OCI-LY7 (cell line): ENCODE measurements around the gene TFF2. TPM values are rescaled to one million over a fixed set of nuclear protein-coding genes. Genes with fewer than 3 reads are reported as not detected.

ENCODE experiments used
- BruUV-seq: library from RNA; stranded (reverse); fragments of 400-500 nt; replicated peaks from 2 replicates; lab custom pipeline; 2021; lab: Mats Ljungman, UMichigan
- CTCF ChIA-PET: fragments of 300-600 bp; sonication (Branson Sonifier 250); formaldehyde crosslinking; loops from one replicate; lab custom pipeline; 2022; ENCODE audit warnings: antibody characterized with exemption; ENCODE audit not compliant: unreplicated experiment; lab: Charles Lee
- POLR2A ChIA-PET: fragments of 300-600 bp; sonication (Branson Sonifier 250); formaldehyde crosslinking; loops from one replicate; lab custom pipeline; 2022; ENCODE audit warnings: antibody characterized with exemption; lab: Charles Lee
- DNase-seq: peaks from one replicate; pipeline ENCODE4 v3.0.0-alpha.2; 2015; ENCODE audit warnings: low spot score
- H2AFZ ChIP-seq: fragments of 200-600 bp; sonication (generic), shearing (Covaris generic); 2 replicates; pipeline ENCODE4 v1.6.1; 2014; ENCODE audit warnings: mild to moderate bottlenecking, antibody characterized with exemption, low read length, moderate library complexity
- H3K27ac ChIP-seq: fragments of 200-600 bp; sonication (generic); 2 replicates; pipeline ENCODE4 v1.5.1; 2014; ENCODE audit warnings: mixed run types, low read depth, mild to moderate bottlenecking, moderate library complexity, low read length, inconsistent platforms; ENCODE audit not compliant: poor library complexity, severe bottlenecking
- H3K36me3 ChIP-seq: fragments of 200-600 bp; sonication (generic); 2 replicates; pipeline ENCODE4 v1.6.1; 2014; ENCODE audit warnings: mild to moderate bottlenecking, antibody characterized with exemption, low read length, moderate library complexity, mixed read lengths; ENCODE audit not compliant: insufficient read depth
- H3K4me1 ChIP-seq: fragments of 200-600 bp; sonication (generic); 2 replicates; pipeline ENCODE4 v1.5.1; 2014; ENCODE audit warnings: mild to moderate bottlenecking, low read length; ENCODE audit not compliant: insufficient read depth, poor library complexity, severe bottlenecking
- H3K4me2 ChIP-seq: fragments of 200-600 bp; sonication (generic); 2 replicates; pipeline ENCODE4 v1.6.1; 2014; ENCODE audit warnings: mild to moderate bottlenecking, low read length
- H3K4me3 ChIP-seq: fragments of 200-600 bp; sonication (generic); 2 replicates; pipeline ENCODE4 v1.5.1; 2014; ENCODE audit warnings: mild to moderate bottlenecking, low read depth, low read length; ENCODE audit not compliant: poor library complexity, severe bottlenecking
- H3K79me2 ChIP-seq: fragments of 200-600 bp; sonication (generic); 2 replicates; pipeline ENCODE4 v1.6.1; 2016; ENCODE audit warnings: low read depth, mild to moderate bottlenecking, low read length, moderate library complexity, mixed read lengths; ENCODE audit not compliant: insufficient read depth
- H3K9me2 ChIP-seq: fragments of 200-600 bp; sonication (generic); 2 replicates; pipeline ENCODE4 v1.6.1; 2016; ENCODE audit warnings: mild to moderate bottlenecking, low read length, mixed read lengths; ENCODE audit not compliant: insufficient read depth
- H3K9me3 ChIP-seq: fragments of 200-600 bp; sonication (generic); 2 replicates; pipeline ENCODE4 v1.6.1; 2014; ENCODE audit warnings: mild to moderate bottlenecking, mixed run types, low read length, mixed read lengths
- H4K20me1 ChIP-seq: fragments of 200-600 bp; sonication (generic); 2 replicates; pipeline ENCODE4 v1.6.1; 2014; ENCODE audit warnings: mild to moderate bottlenecking, antibody characterized with exemption, low read length, moderate library complexity, mixed read lengths; ENCODE audit not compliant: insufficient read depth
- EZH2phosphoT487 ChIP-seq: fragments of 200-600 bp; sonication (generic); IDR thresholded peaks from 2 replicates; pipeline ENCODE4 v1.6.1; 2018; ENCODE audit warnings: low read depth, borderline replicate concordance, mild to moderate bottlenecking, mixed run types, antibody characterized with exemption, low read length, moderate library complexity, mixed read lengths
- intact Hi-C: fragments of 100-400 bp; cut with micrococcal nuclease; formaldehyde crosslinking; loops from one replicate; pipeline ENCODE4 v1.10.0; 2022; ENCODE audit not compliant: unreplicated experiment
- total RNA-seq, 2 experiments: library from RNA; depleted of rRNA in 1 of 2; stranded (reverse); fragments of >200 nt in 1 of 2; shearing (Covaris generic) in 1 of 2; gene quantifications; 2 replicates each; pipeline ENCODE4 v1.2.3, GENCODE V29; 2014 to 2022
- TF ChIP-seq, protein P1 (sequence below): fragments of 200-600 bp; sonication (generic); conservative IDR thresholded peaks from 2 replicates; pipeline ENCODE4 v1.5.1; 2014; ENCODE audit warnings: mild to moderate bottlenecking, antibody characterized with exemption, low read length, moderate library complexity, mixed read lengths

TFF2 gene
- total RNA-seq, 2 experiments from 2014 or later: not detected

DNA sequence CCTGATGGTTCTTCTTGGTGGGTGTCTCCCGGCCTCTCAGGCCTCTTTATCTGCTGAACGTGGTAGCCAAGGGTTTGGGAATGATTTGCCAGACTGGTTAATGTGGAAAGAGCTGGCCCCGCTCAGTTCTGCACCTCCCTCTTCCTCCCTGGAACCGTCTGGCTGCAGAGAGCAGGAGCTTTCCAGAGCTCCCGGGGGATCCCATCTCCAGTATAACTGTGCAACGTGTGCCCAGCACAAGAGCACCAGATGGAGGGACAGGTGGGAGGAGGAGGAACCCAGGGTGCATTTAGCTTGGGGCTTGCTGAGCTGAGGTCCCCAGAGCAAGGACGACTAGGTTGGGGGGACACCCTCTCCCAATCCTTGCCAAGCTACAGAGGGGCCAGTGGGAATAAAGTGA is 10.5 kb upstream of the TFF2 start:
- no peaks in the 10 kb centered on the region for H3K36me3 ChIP-seq

DNA sequence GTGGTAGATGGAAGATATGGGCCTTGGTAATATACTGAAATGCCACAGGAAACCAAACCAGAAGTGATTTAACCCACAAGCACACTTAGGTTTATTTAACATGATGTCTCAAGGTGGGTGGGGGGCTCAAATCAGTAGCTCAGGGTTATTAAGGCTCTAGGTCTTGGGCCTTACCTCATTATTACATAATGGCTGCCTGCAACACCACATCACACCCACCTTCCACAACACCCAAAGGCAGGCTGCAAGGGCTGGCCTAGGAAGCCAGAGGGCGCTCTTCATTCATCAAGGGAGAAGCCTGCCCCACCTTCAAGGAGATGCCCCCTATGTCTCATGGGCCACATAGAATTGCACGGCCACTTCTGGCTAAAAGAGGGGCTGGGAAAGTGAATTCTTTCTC is 9.5 kb upstream of the TFF2 start:
- H3K27ac ChIP-seq: no peak overlapping the region
- H4K20me1 ChIP-seq: no peaks in the 10 kb centered on the region
- no peaks in the 10 kb centered on the region for H3K36me3 ChIP-seq
- no peak overlapping the region for H2AFZ ChIP-seq
- TF ChIP-seq, protein P1, sequence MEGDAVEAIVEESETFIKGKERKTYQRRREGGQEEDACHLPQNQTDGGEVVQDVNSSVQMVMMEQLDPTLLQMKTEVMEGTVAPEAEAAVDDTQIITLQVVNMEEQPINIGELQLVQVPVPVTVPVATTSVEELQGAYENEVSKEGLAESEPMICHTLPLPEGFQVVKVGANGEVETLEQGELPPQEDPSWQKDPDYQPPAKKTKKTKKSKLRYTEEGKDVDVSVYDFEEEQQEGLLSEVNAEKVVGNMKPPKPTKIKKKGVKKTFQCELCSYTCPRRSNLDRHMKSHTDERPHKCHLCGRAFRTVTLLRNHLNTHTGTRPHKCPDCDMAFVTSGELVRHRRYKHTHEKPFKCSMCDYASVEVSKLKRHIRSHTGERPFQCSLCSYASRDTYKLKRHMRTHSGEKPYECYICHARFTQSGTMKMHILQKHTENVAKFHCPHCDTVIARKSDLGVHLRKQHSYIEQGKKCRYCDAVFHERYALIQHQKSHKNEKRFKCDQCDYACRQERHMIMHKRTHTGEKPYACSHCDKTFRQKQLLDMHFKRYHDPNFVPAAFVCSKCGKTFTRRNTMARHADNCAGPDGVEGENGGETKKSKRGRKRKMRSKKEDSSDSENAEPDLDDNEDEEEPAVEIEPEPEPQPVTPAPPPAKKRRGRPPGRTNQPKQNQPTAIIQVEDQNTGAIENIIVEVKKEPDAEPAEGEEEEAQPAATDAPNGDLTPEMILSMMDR: peak; percentile 58
- no peak for TF ChIP-seq EZH2phosphoT487
- no peak overlapping the region for H3K4me3 ChIP-seq
- ChIA-PET CTCF (interaction anchor here (0.5 to 0.7 kb wide), 2 partner anchors 49 to 84 kb away, joined by 3 read pairs; no protein-coding TSS in a partner anchor), POLR2A (no interaction called here)
- H3K4me2 ChIP-seq: no peak overlapping the region
- no TSS peak for BruUV-seq
- H3K9me3 ChIP-seq: 0 out of 2 replicates have a peak, but pooled peaks cover 8% of the 10 kb centered on the region
- H3K79me2 ChIP-seq: no peaks in the 10 kb centered on the region
- intact Hi-C loops: loop anchor here (10.0 kb wide), 1 partner anchor 94 kb away; no protein-coding TSS in a partner anchor
- peaks cover 15% of the 10 kb centered on the region for H3K4me1 ChIP-seq
- DNase-seq: peak; percentile 26
- H3K9me2 ChIP-seq: no peaks in the 10 kb centered on the region

More for the DNA sequence above, 10.5 kb upstream of the TFF2 start:
- no TSS peak for BruUV-seq
- TF ChIP-seq EZH2phosphoT487: no peak
- TF ChIP-seq, protein P1: no peak
- ChIA-PET CTCF (no interaction called here), POLR2A (interaction anchor here (0.5 kb wide), 1 partner anchor 191 kb away, joined by 3 read pairs; no protein-coding TSS in a partner anchor)
- Histone ChIP-seq H3K4me1 (peaks cover 22% of the 10 kb centered on the region), H2AFZ (no peak overlapping the region), H3K79me2 (no peaks in the 10 kb centered on the region), H3K9me2 (no peaks in the 10 kb centered on the region), H3K9me3 (0 out of 2 replicates have a peak, but pooled peaks cover 8% of the 10 kb centered on the region), H3K4me2 (no peak overlapping the region), H3K4me3 (no peak overlapping the region), H3K27ac (no peak overlapping the region), H4K20me1 (no peaks in the 10 kb centered on the region)
- DNase-seq: no peak
- intact Hi-C loops: loop anchor here (10.0 kb wide), 1 partner anchor 94 kb away; no protein-coding TSS in a partner anchor

DNA sequence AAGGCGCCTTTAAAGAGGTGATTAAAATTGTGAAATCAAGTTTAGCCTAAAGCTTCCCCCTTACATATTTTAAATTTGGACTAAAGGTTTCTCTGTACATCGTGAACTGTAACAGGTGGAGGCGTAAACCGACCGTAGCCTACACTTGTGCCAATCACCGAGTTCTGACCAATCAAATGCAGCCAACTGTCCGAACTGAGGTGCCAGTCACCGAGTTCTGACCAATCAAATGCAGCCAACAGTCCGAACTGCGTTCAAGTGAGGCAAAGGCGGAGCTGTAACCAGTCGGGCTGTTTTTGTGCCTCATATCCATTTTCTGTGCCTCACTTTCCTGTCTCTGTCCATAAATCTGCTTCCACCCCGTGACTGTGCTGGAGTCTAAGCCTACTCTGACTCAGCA is 8.1 kb upstream of the TFF2 start:
- no TSS peak for BruUV-seq
- Histone ChIP-seq H3K79me2 (no peaks in the 10 kb centered on the region), H3K4me1 (peaks cover 15% of the 10 kb centered on the region), H3K4me2 (no peak overlapping the region), H2AFZ (no peak overlapping the region), H4K20me1 (no peaks in the 10 kb centered on the region), H3K36me3 (no peaks in the 10 kb centered on the region), H3K9me2 (no peaks in the 10 kb centered on the region), H3K27ac (no peak overlapping the region), H3K4me3 (no peak overlapping the region), H3K9me3 (peaks cover 12% of the 10 kb centered on the region; the same call in 1 of the 2 replicates)
- intact Hi-C loops: no loop called here
- ChIA-PET CTCF (no interaction called here), POLR2A (no interaction called here)
- TF ChIP-seq, protein P1: no peak
- TF ChIP-seq EZH2phosphoT487: no peak
- DNase-seq: no peak
